Progenitor cell of endocrine pancreas (in vitro differentiated cells): Measurements from ENCODE around the gene MAGI3. TPM values are rescaled to one million over a fixed set of nuclear protein-coding genes. Genes with fewer than 3 reads are reported as not detected.

ENCODE experiments used
- DNase-seq: peaks from one replicate; pipeline ENCODE4 v3.0.0; 2021; ENCODE audit warnings: low spot score; ENCODE audit not compliant: unreplicated experiment
- H3K27ac Mint-ChIP-seq: 2 replicates; pipeline ENCODE4 v1.8.0; 2021; ENCODE audit warnings: mild to moderate bottlenecking, moderate library complexity, mixed read lengths
- H3K27me3 Mint-ChIP-seq: 2 replicates; pipeline ENCODE4 v1.8.0; 2021; ENCODE audit warnings: mixed read lengths
- H3K36me3 Mint-ChIP-seq: 2 replicates; pipeline ENCODE4 v1.8.0; 2022; ENCODE audit warnings: mixed read lengths; ENCODE audit not compliant: insufficient read depth
- H3K4me1 Mint-ChIP-seq: 2 replicates; pipeline ENCODE4 v1.8.0; 2021; ENCODE audit warnings: low read depth, mixed read lengths
- H3K4me3 Mint-ChIP-seq: 2 replicates; pipeline ENCODE4 v1.8.0; 2021; ENCODE audit warnings: low read depth, mild to moderate bottlenecking, moderate library complexity, mixed read lengths
- H3K9me3 Mint-ChIP-seq: 2 replicates; pipeline ENCODE4 v1.8.0; 2021; ENCODE audit warnings: low read depth, mixed read lengths
- total RNA-seq: library from RNA; stranded (reverse); gene quantifications from 2 replicates; pipeline ENCODE4 v1.2.1, GENCODE V29; 2021
- TF ChIP-seq, protein P1 (sequence below): fragments of 200-600 bp; sonication (generic); IDR thresholded peaks from one replicate; pipeline ENCODE4 v1.5.0; 2021; ENCODE audit warnings: antibody characterized with exemption, mild to moderate bottlenecking; ENCODE audit not compliant: unreplicated experiment

MAGI3 gene
- total RNA-seq, 1 donor from 2014 or later, result 23.7 TPM

DNA sequence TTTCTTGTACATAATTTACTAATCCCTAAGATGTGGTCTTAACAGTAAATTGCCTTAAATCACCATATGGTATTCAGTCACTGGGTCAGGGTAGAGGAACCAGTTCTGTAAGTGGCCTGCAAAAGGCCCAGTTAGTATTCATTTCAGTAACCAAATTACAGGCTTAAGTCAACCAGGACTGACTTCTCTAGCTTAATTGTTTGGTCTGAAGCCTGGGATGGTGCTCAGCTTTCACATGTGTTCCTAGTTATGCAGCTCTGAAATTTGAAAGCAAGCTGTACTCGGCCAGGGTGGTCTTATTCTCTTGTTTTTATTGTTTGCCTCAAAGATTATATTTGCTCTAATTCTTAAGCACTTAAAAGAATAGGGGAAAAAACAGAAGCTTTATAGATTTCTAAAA lies 144.6 kb downstream of the MAGI3 start:
- Mint-ChIP-seq H3K9me3 (no peaks in the 10 kb centered on the region), H3K36me3 (no peaks in the 10 kb centered on the region), H3K27ac (no peak overlapping the region), H3K4me3 (no peak overlapping the region), H3K4me1 (peaks cover 8% of the 10 kb centered on the region), H3K27me3 (no peaks in the 10 kb centered on the region)
- no peak for DNase-seq
- TF ChIP-seq, protein P1, sequence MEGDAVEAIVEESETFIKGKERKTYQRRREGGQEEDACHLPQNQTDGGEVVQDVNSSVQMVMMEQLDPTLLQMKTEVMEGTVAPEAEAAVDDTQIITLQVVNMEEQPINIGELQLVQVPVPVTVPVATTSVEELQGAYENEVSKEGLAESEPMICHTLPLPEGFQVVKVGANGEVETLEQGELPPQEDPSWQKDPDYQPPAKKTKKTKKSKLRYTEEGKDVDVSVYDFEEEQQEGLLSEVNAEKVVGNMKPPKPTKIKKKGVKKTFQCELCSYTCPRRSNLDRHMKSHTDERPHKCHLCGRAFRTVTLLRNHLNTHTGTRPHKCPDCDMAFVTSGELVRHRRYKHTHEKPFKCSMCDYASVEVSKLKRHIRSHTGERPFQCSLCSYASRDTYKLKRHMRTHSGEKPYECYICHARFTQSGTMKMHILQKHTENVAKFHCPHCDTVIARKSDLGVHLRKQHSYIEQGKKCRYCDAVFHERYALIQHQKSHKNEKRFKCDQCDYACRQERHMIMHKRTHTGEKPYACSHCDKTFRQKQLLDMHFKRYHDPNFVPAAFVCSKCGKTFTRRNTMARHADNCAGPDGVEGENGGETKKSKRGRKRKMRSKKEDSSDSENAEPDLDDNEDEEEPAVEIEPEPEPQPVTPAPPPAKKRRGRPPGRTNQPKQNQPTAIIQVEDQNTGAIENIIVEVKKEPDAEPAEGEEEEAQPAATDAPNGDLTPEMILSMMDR, result no peak

DNA sequence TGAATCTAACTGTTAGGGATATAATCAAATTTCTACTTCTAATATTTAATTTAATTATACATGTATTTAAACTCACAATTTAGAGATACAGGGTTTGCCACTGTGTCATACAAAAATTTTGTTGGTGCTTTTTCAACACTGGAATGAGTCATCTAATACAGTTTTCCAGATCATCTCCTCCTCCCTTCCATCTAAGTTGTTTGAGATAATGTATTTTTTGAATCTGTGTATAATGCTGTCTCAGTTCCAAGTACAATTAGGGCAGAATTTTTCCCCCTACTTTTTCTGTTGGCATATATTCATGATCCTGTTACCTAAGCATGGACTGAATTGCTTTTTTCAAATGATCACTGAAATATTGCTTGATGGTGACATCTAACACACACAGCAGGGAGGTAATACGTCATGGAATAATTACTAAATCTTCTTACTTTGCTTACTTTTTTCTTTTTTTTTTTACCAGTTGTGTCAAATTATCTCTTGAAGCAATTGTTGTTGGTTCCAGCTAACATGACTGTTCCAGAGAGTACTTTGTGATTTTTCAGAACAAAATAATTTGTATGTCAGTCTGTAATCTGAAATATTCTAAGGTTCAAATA lies 146.0 kb downstream of the MAGI3 start:
- TF ChIP-seq, protein P1, result no peak
- peaks cover 11% of the 10 kb centered on the region for H3K4me1 Mint-ChIP-seq
- DNase-seq, result no peak
- H3K27me3 Mint-ChIP-seq, result no peaks in the 10 kb centered on the region
- H3K9me3 Mint-ChIP-seq, result no peaks in the 10 kb centered on the region
- no peaks in the 10 kb centered on the region for H3K36me3 Mint-ChIP-seq
- H3K4me3 Mint-ChIP-seq, result no peak overlapping the region
- H3K27ac Mint-ChIP-seq, result no peak overlapping the region

DNA sequence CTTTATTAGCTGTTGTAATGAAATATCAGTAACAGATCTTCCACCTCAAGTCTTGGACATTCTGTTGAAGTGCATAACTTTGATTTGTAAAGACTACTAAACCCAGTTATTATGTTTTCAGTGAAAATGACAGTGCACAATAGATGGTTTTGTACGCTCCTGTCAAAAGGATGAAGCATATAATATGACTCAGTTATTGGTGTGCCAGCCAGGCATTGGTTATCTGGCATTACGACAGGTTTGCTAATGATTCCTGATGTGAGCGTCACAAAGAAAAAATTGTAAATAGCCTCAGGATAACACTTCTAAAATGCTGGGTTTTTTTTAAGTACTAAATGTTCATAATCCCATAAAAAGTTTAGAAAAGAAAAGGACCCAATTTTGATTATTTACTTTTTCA lies 147.9 kb downstream of the MAGI3 start:
- Mint-ChIP-seq H3K27ac (no peak overlapping the region), H3K36me3 (no peaks in the 10 kb centered on the region), H3K4me1 (peaks cover 11% of the 10 kb centered on the region), H3K9me3 (no peaks in the 10 kb centered on the region), H3K27me3 (no peaks in the 10 kb centered on the region), H3K4me3 (no peak overlapping the region)
- DNase-seq, result no peak
- TF ChIP-seq, protein P1, result no peak

DNA sequence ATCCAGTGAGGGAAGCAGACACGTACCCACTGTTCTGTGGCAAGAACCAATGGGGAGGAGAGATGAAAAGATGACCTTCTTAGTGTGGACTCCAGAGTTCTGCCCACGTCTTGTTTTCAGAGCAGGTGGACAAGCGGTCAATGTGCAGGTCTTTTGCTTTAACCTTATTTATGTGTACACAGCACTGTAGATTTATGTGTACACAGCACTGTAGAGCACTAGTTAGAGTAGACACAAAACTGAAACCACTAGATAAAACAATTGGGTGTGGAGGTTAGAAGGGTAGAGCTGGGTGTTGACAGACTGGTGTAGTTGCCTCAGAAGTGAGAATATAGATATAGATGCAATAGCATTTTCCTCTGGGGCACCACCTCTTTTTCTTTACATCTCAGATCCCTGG lies 150.0 kb downstream of the MAGI3 start:
- Mint-ChIP-seq H3K9me3 (no peaks in the 10 kb centered on the region), H3K27ac (no peak overlapping the region), H3K36me3 (no peaks in the 10 kb centered on the region), H3K4me3 (no peak overlapping the region), H3K27me3 (no peaks in the 10 kb centered on the region), H3K4me1 (peaks cover 4% of the 10 kb centered on the region)
- TF ChIP-seq, protein P1, result no peak
- no peak for DNase-seq

DNA sequence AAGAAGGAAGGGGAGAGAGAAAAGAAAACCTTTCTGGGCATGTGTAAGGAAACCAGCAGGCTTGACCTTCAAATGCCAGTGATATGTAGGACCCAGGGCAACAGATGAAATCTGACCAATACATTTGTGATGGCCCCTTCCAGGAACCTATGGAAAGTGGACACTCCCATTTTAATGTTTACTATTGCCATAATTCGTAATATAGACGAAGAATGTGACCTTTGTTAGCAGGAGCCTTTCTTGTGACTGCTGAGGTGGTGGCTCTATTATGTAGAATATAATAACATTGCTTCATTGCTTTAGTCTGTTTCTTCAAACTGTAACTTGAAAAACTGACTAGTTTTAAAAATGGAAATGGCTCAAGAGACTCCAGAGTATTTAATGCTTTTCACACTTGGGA lies 150.8 kb downstream of the MAGI3 start:
- Mint-ChIP-seq H3K27ac (no peak overlapping the region), H3K4me3 (no peak overlapping the region), H3K9me3 (no peaks in the 10 kb centered on the region), H3K4me1 (peaks cover 4% of the 10 kb centered on the region), H3K36me3 (no peaks in the 10 kb centered on the region), H3K27me3 (no peaks in the 10 kb centered on the region)
- TF ChIP-seq, protein P1, result no peak
- DNase-seq, result no peak
